ENCODE results near the gene SIL1. TPM values are rescaled to one million over a fixed set of nuclear protein-coding genes. Genes with fewer than 3 reads are reported as not detected.

Gene SIL1
- total and polyA plus RNA-seq, 2 donors (not counting 3 experiments of a cell fraction or from before 2014, with no cell fraction given) = 47.6 to 67.2 TPM

- CTCF ChIA-PET = no interaction called here
- no peak for FAIRE-seq
- dilution Hi-C loops (cut with MboI; ENCODE audit: extremely low pct_ligation_motif_present, low sequenced_read_pairs) = no loop called here
Measured at GRCh38 chr5:139212906-139213305, 14.7 kb upstream of the SIL1 start.

More at GRCh38 chr5:139212906-139213305, 14.7 kb upstream of the SIL1 start:
- POLR2A ChIA-PET = no interaction called here
- peaks cover 12% of the 10 kb centered on the region for H3K4me1 ChIP-seq (ENCODE audit: control insufficient read depth, extremely low read depth, insufficient read depth, low read length)
- H3K27me3 ChIP-seq (ENCODE audit: control insufficient read depth in 2 of 2, insufficient read depth in 2 of 2, low read length in 2 of 2) = peaks cover 0 to 12% of the 10 kb centered on the region in 2 experiments
- no peaks in the 10 kb centered on the region for H3K79me2 ChIP-seq (ENCODE audit: control insufficient read depth, insufficient read depth, low read length)
- H3K27ac ChIP-seq (ENCODE audit: insufficient read depth, low read depth, low read length) = no peak overlapping the region
- H4K20me1 ChIP-seq (replicated peaks; ENCODE audit: control insufficient read depth, extremely low read depth, insufficient read depth, low read length) = peaks cover 3% of the 10 kb centered on the region
- no peak overlapping the region for H3K4me2 ChIP-seq (ENCODE audit: insufficient read depth, low read length)
- no peaks in the 10 kb centered on the region for H3K9me3 ChIP-seq (replicated peaks; ENCODE audit: control insufficient read depth, insufficient read depth, low read length)
- intact Hi-C loops (cut with micrococcal nuclease) = no loop called here
- no peak overlapping the region for H3K9ac ChIP-seq (replicated peaks; ENCODE audit: extremely low read depth, insufficient read depth, low read length)
- H3K4me3 ChIP-seq (replicated peaks in 1 of 3; ENCODE audit: insufficient read depth in 1 of 3, low read depth in 1 of 3, low read length in 3 of 3) = no peak overlapping the region
- TF ChIP-seq CTCF (IDR thresholded peaks at IDR 0.05; ENCODE audit: extremely low read depth in 1 of 2, insufficient read depth in 1 of 2, low read depth in 1 of 2, low read length in 2 of 2) (no peak), JUN (IDR thresholded peaks at IDR 0.05; ENCODE audit: borderline replicate concordance, insufficient read depth, insufficient read length, low read depth) (no peak), POLR2AphosphoS5 (IDR thresholded peaks at IDR 0.05; ENCODE audit: insufficient read depth, low read depth, low read length) (no peak), GATA2 (IDR thresholded peaks at IDR 0.05; ENCODE audit: insufficient read depth, insufficient read length, low read depth, low read length) (no peak), EZH2 (IDR thresholded peaks at IDR 0.05; ENCODE audit: borderline replicate concordance, low read depth, low read length, severe bottlenecking) (no peak), FOS (IDR thresholded peaks at IDR 0.05; ENCODE audit: borderline replicate concordance, insufficient read depth, low read length) (no peak), POLR2A (IDR thresholded peaks at IDR 0.05; ENCODE audit: low read depth, low read length) (no peak), MAX (IDR thresholded peaks at IDR 0.05; ENCODE audit: insufficient read depth, insufficient read length) (no peak), MYC (IDR thresholded peaks at IDR 0.05; ENCODE audit: low read depth, low read length) (no peak)
- no peaks in the 10 kb centered on the region for H3K9me1 ChIP-seq (replicated peaks; ENCODE audit: control insufficient read depth, extremely low read depth, insufficient read depth, low read length)
- H2AFZ ChIP-seq (ENCODE audit: low read depth, low read length) = no peak overlapping the region
- no TSS peak for BruUV-seq (replicated peaks)
- no peaks in the 10 kb centered on the region for H3K36me3 ChIP-seq (ENCODE audit: control insufficient read depth in 2 of 2, extremely low read depth in 1 of 2, insufficient read depth in 2 of 2, low read length in 2 of 2)
- no peak for DNase-seq (ENCODE audit: low read depth, low spot score)
